ENCODE results near the gene AGPAT4. TPM values are rescaled to one million over a fixed set of nuclear protein-coding genes. Genes with fewer than 3 reads are reported as not detected.

AGPAT4 gene
- total and polyA plus RNA-seq, 2 of the 13 experiments (the other 11 are each of a cell fraction or from before 2014, with no cell fraction given) = 0.07 to 0.13 TPM

- TF ChIP-seq MXI1 (IDR thresholded peaks at IDR 0.05; ENCODE audit: borderline replicate concordance, low read depth, low read length) = no peak
- TF ChIP-seq ZSCAN12 (CRISPR knock-in tag; IDR thresholded peaks at IDR 0.05) = no peak
- no peak for TF ChIP-seq KDM5B (CRISPR knock-in tag; IDR thresholded peaks at IDR 0.05; ENCODE audit: borderline replicate concordance)
- no peak for TF ChIP-seq TCF12 (IDR thresholded peaks at IDR 0.05)
- no peak for TF ChIP-seq TCF12 (CRISPR knock-in tag; IDR thresholded peaks at IDR 0.05)
- TF ChIP-seq, protein P1, sequence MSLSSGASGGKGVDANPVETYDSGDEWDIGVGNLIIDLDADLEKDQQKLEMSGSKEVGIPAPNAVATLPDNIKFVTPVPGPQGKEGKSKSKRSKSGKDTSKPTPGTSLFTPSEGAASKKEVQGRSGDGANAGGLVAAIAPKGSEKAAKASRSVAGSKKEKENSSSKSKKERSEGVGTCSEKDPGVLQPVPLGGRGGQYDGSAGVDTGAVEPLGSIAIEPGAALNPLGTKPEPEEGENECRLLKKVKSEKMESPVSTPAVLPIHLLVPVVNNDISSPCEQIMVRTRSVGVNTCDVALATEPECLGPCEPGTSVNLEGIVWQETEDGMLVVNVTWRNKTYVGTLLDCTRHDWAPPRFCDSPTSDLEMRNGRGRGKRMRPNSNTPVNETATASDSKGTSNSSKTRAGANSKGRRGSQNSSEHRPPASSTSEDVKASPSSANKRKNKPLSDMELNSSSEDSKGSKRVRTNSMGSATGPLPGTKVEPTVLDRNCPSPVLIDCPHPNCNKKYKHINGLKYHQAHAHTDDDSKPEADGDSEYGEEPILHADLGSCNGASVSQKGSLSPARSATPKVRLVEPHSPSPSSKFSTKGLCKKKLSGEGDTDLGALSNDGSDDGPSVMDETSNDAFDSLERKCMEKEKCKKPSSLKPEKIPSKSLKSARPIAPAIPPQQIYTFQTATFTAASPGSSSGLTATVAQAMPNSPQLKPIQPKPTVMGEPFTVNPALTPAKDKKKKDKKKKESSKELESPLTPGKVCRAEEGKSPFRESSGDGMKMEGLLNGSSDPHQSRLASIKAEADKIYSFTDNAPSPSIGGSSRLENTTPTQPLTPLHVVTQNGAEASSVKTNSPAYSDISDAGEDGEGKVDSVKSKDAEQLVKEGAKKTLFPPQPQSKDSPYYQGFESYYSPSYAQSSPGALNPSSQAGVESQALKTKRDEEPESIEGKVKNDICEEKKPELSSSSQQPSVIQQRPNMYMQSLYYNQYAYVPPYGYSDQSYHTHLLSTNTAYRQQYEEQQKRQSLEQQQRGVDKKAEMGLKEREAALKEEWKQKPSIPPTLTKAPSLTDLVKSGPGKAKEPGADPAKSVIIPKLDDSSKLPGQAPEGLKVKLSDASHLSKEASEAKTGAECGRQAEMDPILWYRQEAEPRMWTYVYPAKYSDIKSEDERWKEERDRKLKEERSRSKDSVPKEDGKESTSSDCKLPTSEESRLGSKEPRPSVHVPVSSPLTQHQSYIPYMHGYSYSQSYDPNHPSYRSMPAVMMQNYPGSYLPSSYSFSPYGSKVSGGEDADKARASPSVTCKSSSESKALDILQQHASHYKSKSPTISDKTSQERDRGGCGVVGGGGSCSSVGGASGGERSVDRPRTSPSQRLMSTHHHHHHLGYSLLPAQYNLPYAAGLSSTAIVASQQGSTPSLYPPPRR (CRISPR knock-in tag; IDR thresholded peaks at IDR 0.05; ENCODE audit: borderline replicate concordance) = no peak
Measured at GRCh38 chr6:161162722-161163121, 111.1 kb downstream of the AGPAT4 start (continued).

DNA sequence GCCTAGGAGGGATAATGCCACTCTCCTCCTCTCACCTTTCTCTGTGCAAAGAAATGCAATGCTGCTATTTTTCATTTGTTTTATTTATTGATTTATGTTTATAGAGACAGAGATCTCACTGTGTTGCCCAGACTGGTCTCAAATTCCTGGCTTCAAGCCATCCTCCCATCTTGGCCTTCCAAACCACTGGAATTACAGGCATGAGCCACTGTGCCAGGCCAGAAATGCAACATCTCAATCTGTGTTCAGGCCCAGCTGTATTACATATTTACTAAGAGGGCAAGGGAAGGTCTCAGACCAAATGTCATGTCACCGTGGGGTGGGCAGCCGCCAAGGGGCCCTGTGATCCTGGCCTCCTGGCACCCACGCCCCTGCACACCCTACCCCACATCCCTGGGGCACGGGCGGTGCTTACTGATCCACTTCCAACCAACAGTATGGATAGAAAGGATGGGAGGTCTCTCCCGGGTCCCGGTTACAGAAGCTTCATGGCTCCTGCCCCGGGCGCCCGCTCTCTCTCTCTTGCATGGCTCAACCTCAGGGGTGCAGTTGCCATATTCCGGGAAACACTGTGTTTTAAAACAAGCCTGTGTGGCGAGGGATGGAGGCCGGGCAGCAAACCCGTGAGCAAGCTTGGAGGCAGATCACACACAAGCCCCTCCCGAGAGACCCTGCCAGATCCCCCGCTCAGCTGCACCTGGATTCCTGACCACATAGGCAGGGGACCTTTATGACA is 111.8 kb downstream of the AGPAT4 start:
- Histone ChIP-seq H3K27ac (ENCODE audit: extremely low read length, insufficient read depth, low read length) (no peak overlapping the region), H3K79me2 (ENCODE audit: insufficient read depth, low read length) (no peaks in the 10 kb centered on the region), H3K4me2 (ENCODE audit: low read depth, low read length) (no peak overlapping the region), H3K4me3 (replicated peaks in 1 of 3; ENCODE audit: insufficient read depth in 1 of 3, low read depth in 2 of 3, low read length in 3 of 3) (no peak overlapping the region), H3K27me3 (ENCODE audit: control insufficient read depth in 1 of 2, insufficient read depth in 2 of 2, low read length in 2 of 2) (peaks cover 0 to 22% of the 10 kb centered on the region in 2 experiments; a peak in 3 of 5 replicates), H4K20me1 (ENCODE audit: insufficient read depth, low read length) (no peaks in the 10 kb centered on the region), H3K9me3 (ENCODE audit: low read length) (no peaks in the 10 kb centered on the region), H3K36me3 (replicated peaks in 1 of 2; ENCODE audit: control insufficient read depth in 1 of 2, insufficient read depth in 2 of 2, low read length in 2 of 2) (no peaks in the 10 kb centered on the region), H2AFZ (ENCODE audit: low read length) (no peak overlapping the region), H3K4me1 (ENCODE audit: insufficient read depth, low read length) (no peaks in the 10 kb centered on the region), H3K9ac (ENCODE audit: insufficient read depth, low read depth, low read length) (no peak overlapping the region)
- no peak for ATAC-seq
- intact Hi-C loops (cut with micrococcal nuclease; ENCODE audit: unreplicated experiment) (no loop called here), in situ Hi-C loops (cut with HindIII; ENCODE audit: extremely low pct_ligation_motif_present, low pct_unique_long_range_greater_than_20kb) (no loop called here)
- ChIA-PET CTCF (ENCODE audit: low intra/inter-chr PET ratio, low total read pairs) (no interaction called here), POLR2A (no interaction called here)
- DNase-seq (ENCODE audit: low spot score) = no peak
- no peak for FAIRE-seq
- no TSS peak for BruUV-seq (replicated peaks)
- 75% methylated on average over 12 of the region's 16 CpGs for WGBS (ENCODE audit: low lambda C conversion rate)
- no peak for TF ChIP-seq SKI (IDR thresholded peaks at IDR 0.05; ENCODE audit: partially characterized antibody)
- TF ChIP-seq U2AF2 (IDR thresholded peaks at IDR 0.05; ENCODE audit: low read depth, low read length) = no peak
- TF ChIP-seq MAFG (CRISPR knock-in tag; IDR thresholded peaks at IDR 0.05) = no peak
- TF ChIP-seq GABPB1 (CRISPR knock-in tag; IDR thresholded peaks at IDR 0.05) = no peak
- TF ChIP-seq TFAP4 (IDR thresholded peaks at IDR 0.05; ENCODE audit: borderline replicate concordance, low read depth) = no peak
- TF ChIP-seq BCL6 (CRISPR knock-in tag; IDR thresholded peaks at IDR 0.05) = no peak
- no peak for TF ChIP-seq ZNF674 (CRISPR knock-in tag; IDR thresholded peaks at IDR 0.05; ENCODE audit: low read depth)
- no peak for TF ChIP-seq KLF16 (CRISPR knock-in tag; IDR thresholded peaks at IDR 0.05)
- TF ChIP-seq RFXAP (CRISPR knock-in tag; IDR thresholded peaks at IDR 0.05; ENCODE audit: borderline replicate concordance) = no peak
- no peak for TF ChIP-seq RNF219 (CRISPR knock-in tag; IDR thresholded peaks at IDR 0.05)

All from HepG2 (cell line).